Putamen (tissue), 1 donor: ENCODE results near the gene LAG3.
"Not testable (repeated sequence)": the region's sequence is repeated elsewhere in the genome, so short reads cannot be mapped to it uniquely, and the experiment has no call there.

Experiments
- DNase-seq: peaks from one replicate; pipeline ENCODE4 v3.0.0-alpha.2; 2016; ENCODE audit warnings: low spot score

LAG3 gene

GRCh38 chr12:6772331-6772695 is at the start of gene LAG3:
Gene LAG3 (plus strand): TSS chr12:6772520. CDS start chr12:6772853, 333 bp downstream.
- DNase-seq, result no peak

- DNase-seq, result no peak
Observed at GRCh38 chr12:6722863-6723262, 49.5 kb upstream of the LAG3 start.

- DNase-seq, result peak; percentile 98
Observed at GRCh38 chr12:6723607-6724408, 48.5 kb upstream of the LAG3 start, which contains the start of gene COPS7A. Gene COPS7A (plus strand): TSS chr12:6724046. CDS start chr12:6724657, 611 bp downstream.

GRCh38 chr12:6724409-6724797 is 47.9 kb upstream of the LAG3 start:
- no peak for DNase-seq

GRCh38 chr12:6725350-6725749 is 47.0 kb upstream of the LAG3 start:
- DNase-seq, result no peak

GRCh38 chr12:6729186-6729585 is 43.1 kb upstream of the LAG3 start:
- no peak for DNase-seq

- peak; percentile 39 for DNase-seq
Observed at GRCh38 chr12:6730169-6730568, 42.2 kb upstream of the LAG3 start.

- DNase-seq, result no peak
Observed at GRCh38 chr12:6734506-6735387, 37.6 kb upstream of the LAG3 start.

- DNase-seq, result no peak
Observed at GRCh38 chr12:6735448-6736191, 36.7 kb upstream of the LAG3 start.

- DNase-seq, result no peak
Observed at GRCh38 chr12:6736754-6737153, 35.6 kb upstream of the LAG3 start.

- not testable (repeated sequence) for DNase-seq
Observed at GRCh38 chr12:6742080-6742479, 30.2 kb upstream of the LAG3 start.

- no peak for DNase-seq
Observed at GRCh38 chr12:6742834-6743233, 29.5 kb upstream of the LAG3 start.

- DNase-seq, result not testable (repeated sequence)
Observed at GRCh38 chr12:6743300-6743699, 29.0 kb upstream of the LAG3 start.

GRCh38 chr12:6745741-6746525 is 26.4 kb upstream of the LAG3 start:
- DNase-seq, result no peak

- DNase-seq, result no peak
Observed at GRCh38 chr12:6747216-6747615, 25.1 kb upstream of the LAG3 start.

GRCh38 chr12:6748761-6749160 is 23.6 kb upstream of the LAG3 start:
- DNase-seq, result no peak

GRCh38 chr12:6750506-6750905 is 21.8 kb upstream of the LAG3 start:
- DNase-seq, result no peak

- DNase-seq, result no peak
Observed at GRCh38 chr12:6751767-6752166, 20.6 kb upstream of the LAG3 start.

GRCh38 chr12:6752167-6752920 is 20.0 kb upstream of the LAG3 start:
- peak; percentile 68 for DNase-seq

- peak; percentile 97 for DNase-seq
Observed at GRCh38 chr12:6752921-6753771, 19.2 kb upstream of the LAG3 start, which contains the start of gene MLF2. Gene MLF2 (minus strand): TSS chr12:6753141. CDS start chr12:6752334, 807 bp downstream.
